Activated CD4-positive, alpha-beta T cell treated with anti-CD3 and anti-CD28 coated beads for 24 hours (primary cell): Measurements from ENCODE around the gene CCDC148.

ENCODE experiments used
- DNase-seq, 2 donors: peaks; one replicate each; pipeline ENCODE4 v3.0.0-alpha.2; 2020; ENCODE audit warnings: low read depth in 2 of 2

The CCDC148 gene

GRCh38 chr2:158432117-158432516 lies 24.4 kb downstream of the CCDC148 start:
- no peak for DNase-seq

DNA sequence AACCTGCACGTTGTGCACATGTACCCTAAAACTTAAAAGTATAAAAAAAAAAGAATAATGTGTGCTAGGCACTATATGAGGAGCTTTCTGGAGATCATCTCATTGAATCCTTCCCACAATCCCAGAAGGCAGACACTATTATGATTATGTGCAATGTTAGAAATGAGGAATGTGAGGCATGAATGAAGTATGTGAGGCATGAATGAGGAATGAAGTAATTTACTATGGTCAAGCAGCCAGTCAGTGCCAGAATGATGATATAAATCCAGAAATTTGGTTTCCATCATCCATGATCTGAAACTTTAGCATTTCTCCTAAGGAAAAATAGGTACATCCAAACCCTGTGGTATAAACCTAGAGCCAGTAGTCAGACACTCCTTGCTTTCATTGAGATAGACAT lies 42.0 kb downstream of the CCDC148 start:
- no peak for DNase-seq

DNA sequence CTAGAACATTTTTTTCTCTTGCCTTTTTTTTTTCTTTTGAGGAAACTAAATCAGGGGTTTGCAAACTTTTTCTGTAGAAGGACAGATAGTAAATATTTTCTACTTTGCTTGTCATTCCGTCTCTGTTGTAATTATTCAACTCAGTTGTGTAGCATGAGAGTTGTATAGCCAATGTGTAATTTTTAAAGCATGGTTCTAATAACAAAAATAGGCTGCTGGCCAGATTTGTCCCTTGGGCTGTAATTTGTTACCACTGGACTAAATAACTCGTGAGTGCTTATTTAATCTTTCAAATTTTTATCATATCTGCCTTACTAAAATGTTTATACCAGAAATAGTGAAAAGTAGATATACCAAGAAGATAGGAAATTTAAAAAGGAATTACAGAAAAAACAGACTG lies 43.0 kb downstream of the CCDC148 start:
- DNase-seq, result no peak

GRCh38 chr2:158412206-158412605 lies 44.3 kb downstream of the CCDC148 start:
- no peak for DNase-seq

DNA sequence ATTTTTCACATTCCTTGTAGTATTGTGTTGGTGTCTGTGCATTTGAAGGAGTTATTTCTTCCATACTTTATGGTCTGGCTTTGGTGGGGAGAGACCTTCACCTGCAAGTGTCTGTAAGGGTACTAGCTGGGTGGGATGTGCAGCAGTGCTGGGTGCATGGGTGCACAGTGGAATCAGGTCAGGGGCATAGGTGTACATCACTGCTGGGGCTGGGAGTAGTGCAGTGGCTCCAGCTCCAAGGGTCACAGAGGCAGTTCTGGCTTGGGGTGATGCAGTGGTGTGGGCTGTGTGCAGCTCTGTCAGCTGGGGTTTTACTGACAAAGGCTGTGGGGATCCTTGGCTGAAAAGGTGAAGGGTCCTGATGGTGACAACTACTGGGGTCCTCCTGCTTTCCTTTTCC lies 44.8 kb downstream of the CCDC148 start:
- DNase-seq, result no peak

DNA sequence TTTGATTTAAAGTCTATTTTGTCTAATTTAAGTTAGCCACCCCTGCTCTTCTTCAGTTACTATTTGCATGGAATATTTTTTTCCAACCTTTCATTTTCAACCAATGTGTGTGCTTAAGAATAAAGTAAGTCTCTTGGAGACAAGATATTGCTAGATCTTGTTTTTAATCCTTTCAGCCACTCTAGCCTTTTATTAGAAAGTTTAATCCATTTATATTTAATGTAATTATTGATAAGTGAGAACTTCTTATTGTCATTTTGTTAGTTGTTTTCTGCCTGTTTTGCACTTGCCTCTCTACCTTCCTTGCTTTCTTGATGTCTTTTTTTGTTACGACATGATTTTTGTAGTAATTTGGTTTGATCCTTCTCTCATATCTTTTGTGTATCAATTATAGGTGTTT lies 46.4 kb downstream of the CCDC148 start:
- DNase-seq, result no peak

DNA sequence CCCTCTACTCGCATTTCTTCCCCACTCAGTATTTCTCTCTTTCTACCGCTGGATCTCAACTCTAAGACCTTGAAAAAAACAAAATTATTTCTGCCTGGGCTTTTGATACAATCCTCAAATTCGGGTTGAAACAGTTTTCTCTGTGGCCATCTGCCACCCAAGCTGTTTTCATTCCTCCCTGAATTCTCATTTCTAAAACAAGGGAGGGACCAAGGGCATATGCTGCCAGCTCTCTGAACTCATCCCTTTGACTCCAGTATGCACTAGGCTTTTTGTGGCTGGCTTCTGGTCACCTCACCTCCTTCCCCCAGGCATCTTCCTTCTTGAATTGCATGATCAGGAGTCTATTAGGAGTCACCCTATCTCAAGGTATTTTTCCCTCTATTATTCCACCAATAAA lies 49.5 kb downstream of the CCDC148 start:
- DNase-seq, result no peak

DNA sequence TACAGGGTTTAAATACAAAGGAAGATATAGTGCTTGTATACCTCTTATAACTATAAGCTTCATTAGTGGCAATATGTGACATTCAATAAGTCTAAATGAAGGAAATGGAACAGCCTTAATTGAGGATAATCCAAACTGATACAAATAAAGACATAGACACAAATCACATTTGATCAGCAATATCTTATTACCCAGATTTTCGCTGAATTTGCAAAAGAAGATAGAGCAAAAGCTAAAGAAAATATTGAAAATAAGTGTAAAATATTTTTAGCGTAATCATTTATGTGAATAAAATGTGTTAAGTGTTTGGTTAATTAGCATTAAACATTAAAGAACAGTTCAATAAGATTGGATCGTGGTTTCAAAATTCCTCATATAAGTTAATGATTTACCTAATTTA lies 51.2 kb downstream of the CCDC148 start:
- no peak for DNase-seq

DNA sequence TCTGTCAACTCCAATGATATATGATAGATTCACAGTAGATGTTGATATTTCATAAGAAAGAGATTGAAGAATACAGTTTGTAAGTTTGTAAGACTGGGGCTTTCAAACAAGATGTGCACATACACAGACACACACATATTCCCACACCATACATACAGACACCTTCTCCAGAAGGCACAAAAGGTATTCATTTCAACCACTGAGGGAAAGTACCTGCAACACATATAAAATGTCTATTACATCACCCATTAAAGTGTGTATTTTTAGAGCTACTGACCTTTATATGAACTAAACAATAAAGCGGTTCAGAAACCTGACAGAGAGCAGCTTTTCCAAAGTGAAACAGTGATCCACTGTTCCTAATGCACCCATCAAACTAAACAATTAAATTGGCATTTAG lies 53.3 kb downstream of the CCDC148 start:
- DNase-seq, result no peak

DNA sequence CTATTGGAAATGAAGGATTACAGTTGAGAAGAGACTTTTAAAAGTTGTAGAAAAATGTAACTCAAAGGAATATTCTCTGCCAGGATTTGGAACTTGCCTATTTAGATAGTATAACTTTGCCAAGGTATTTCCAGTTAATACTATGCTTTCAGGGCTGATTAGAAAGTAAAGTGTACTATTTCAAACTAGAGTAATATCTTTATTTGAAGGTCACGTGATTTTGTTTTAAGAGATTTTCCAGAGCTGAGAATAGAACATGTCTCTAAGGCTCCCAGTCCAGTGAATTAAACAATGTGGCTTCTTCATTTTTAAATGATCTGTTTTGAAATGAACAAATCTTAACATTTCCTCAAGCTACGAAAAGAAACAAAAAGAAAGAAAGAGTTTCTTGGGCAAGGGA lies 53.9 kb downstream of the CCDC148 start:
- DNase-seq, result no peak

DNA sequence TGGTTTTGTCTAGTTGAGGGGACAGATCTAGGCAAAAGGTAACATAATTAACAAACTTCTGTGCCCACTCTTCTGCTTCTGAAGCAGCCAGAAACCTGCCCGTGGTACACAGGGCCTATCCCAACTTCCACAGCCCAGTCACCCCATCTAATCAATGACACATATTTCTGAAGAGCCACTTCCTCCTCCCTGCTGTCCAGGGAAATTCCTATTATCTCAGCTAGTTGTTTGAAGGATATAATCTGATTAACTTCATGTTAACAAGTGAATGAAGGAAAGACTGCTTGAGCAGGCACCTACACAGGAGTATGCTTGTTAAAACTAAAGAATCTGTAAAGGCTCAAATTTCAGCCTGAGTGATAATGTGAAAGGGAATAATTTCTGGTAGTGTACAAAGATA lies 61.4 kb downstream of the CCDC148 start:
- DNase-seq, result no peak

GRCh38 chr2:158394453-158394852 lies 62.1 kb downstream of the CCDC148 start:
- no peak for DNase-seq

GRCh38 chr2:158393886-158394285 lies 62.7 kb downstream of the CCDC148 start:
- no peak for DNase-seq

DNA sequence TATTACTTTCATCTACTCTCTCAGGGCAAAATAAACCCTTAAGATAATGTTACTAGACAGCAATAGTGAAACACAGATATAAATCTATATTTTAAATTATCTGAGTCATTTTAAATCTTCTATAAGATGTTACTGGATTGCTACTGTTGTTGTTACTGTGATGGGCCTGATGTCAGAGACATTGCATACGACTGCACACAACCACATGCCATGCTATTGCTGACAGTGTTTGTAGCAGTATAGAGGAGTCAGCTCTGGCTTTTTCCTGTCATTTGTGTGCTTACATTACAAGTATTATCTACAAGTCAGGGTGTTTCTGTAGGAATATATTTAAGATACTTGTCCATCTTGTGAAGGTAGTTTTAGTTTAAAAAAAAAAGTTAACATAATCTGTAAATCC lies 63.9 kb downstream of the CCDC148 start:
- no peak for DNase-seq

DNA sequence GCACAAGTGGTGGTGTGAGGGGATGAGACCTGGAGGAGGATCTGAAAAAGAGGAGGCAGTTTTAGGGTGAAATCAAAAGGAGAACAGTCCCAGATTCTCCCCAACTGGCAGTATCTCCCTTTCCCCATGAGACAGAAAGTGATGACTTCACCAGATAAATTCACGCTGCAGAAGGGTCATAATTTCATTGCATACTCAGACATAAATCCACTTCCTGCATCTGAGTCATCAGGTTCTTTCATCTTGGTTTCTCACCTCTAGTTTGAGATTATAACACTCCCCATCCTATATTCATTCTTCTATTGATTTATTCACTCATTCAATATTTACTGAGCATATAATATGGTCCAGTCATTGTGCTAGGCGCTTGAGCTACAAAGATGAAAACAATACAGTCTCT lies 64.7 kb downstream of the CCDC148 start:
- no peak for DNase-seq

DNA sequence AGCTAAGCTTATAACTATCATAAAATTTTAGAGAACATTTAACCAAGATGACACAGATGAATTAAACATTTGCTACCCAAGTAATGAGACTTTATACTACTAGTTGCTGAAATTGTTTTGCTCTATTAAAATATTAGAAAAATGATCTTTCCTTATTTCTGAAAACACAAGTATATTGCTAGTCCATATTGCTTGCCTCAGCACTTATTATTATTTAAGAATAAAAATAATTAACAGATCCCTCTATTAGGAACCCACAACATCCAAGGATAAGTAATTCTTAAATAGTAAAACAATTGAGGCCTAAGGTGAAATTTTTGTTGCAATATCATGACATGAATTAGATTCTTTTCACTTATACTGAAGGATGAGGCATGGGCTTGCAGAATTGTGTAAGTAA lies 65.2 kb downstream of the CCDC148 start:
- no peak for DNase-seq

- DNase-seq, result no peak
These were observed 68.4 kb downstream of the CCDC148 start for GRCh38 chr2:158388159-158388558.

DNA sequence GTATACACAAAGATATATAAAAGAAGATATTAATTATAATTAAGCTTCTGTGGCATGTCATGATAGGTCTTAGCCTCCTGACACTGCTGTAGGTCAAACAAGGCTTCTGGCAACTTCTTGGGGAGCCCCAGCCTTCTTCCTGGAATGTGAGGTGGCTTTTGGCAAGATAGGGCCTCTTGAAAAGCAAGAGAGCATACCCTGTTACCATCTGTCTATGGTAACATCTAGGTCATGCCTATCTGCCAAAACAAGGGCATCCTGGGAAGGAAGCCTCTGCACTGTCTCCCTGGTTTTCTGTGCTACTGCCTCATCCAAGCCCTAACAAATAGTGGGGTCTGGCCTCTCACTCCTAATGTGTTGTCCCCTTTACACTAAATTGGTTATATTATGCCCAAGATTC lies 70.9 kb downstream of the CCDC148 start:
- DNase-seq, result no peak

- DNase-seq, result no peak
These were observed 74.6 kb downstream of the CCDC148 start for GRCh38 chr2:158381978-158382377.

- no peak for DNase-seq
These were observed 75.3 kb downstream of the CCDC148 start for GRCh38 chr2:158381205-158381604.

- DNase-seq, result no peak
These were observed 75.8 kb downstream of the CCDC148 start for GRCh38 chr2:158380746-158381145.

DNA sequence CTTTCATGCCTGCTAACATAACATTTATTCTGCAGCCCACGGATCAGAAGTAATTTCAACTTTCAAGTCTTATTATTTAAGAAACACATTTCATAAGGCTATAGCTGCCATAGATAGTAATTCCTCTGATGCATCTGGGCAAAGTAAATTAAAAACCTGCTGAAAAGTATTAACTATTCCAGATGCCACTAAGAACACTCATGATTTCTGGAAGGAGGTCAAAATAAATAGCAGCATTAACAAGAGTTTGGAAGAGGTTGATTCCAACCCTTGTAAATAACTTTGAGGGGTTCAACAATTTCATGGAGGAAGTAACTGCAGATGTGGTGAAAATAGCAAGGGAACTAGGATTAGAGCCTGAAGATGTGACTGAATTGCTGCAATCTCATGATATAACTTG lies 77.6 kb downstream of the CCDC148 start:
- DNase-seq, result no peak

DNA sequence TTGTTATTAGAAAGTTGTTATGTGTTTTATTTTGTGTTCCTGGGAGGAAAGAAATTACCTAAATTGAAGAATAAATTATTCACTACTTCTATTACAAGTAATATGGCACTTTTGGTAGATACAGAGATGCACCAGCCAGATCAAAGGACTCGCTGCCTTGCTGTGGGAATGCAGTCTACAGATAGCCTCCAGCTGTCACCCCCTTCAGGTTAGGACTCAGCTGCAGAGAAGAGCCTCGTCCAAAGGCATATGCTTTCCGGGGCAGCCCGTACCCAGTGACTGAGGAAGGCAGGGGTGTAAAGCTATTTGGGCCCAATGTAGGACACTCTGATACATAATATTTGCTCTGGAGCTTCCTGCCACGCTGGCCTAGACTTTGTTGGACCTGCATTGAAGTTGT lies 90.2 kb downstream of the CCDC148 start:
- DNase-seq, result no peak

DNA sequence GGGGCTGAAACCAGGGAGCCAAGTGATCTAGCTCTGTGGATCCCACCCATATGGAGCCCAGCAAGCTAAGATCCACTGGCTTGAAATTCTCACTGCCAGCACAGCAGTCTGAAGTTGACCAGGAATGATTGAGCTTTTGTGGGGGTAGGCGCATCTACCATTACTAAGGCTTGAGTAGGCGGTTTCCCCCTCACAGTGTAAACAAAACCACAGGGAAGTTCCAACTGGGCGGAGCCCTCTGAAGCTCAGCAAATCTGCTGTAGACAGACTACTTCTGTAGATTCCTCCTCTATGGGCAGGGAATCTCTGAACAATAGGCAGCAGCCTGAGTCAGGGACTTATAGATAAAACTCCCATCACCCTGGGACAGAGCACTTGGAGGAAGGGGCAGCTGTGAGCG lies 96.7 kb downstream of the CCDC148 start:
- DNase-seq, result no peak

- DNase-seq, result no peak
These were observed 98.9 kb downstream of the CCDC148 start for GRCh38 chr2:158357699-158358098.
